ENCODE measurements around the gene COL4A1.

- no peak for TF ChIP-seq ARNT (IDR thresholded peaks at IDR 0.05)
- no peak for TF ChIP-seq FOXM1 (IDR thresholded peaks at IDR 0.05; ENCODE audit: borderline replicate concordance)
- no peak for TF ChIP-seq BHLHE40 (IDR thresholded peaks at IDR 0.05; ENCODE audit: borderline replicate concordance)
- no peak for TF ChIP-seq SP1 (IDR thresholded peaks at IDR 0.05)
- no peak for TF ChIP-seq FOXK2 (IDR thresholded peaks at IDR 0.05)
- TF ChIP-seq ZNF384 (IDR thresholded peaks at IDR 0.05), result no peak
- TF ChIP-seq CTBP1 (IDR thresholded peaks at IDR 0.05; ENCODE audit: borderline replicate concordance), result no peak
- no peak for TF ChIP-seq PKNOX1 (IDR thresholded peaks at IDR 0.05)
- no peak for TF ChIP-seq ELF4 (IDR thresholded peaks at IDR 0.05)
- TF ChIP-seq SUZ12 (IDR thresholded peaks at IDR 0.05), result no peak
- no peak for TF ChIP-seq HDGF (IDR thresholded peaks at IDR 0.05; ENCODE audit: borderline replicate concordance)
- no peak for TF ChIP-seq FOXA1 (IDR thresholded peaks at IDR 0.05)
Measured at GRCh38 chr13:110251193-110251819, 55.7 kb downstream of the COL4A1 start.

Data from HEK293T (cell line).